Loucy (cell line): ENCODE data around the gene RINT1.

Experiments
- H2AFZ ChIP-seq: fragments of 200-600 bp; sonication (generic); 2 replicates; pipeline ENCODE4 v1.6.0; 2016; ENCODE audit warnings: antibody characterized with exemption, mild to moderate bottlenecking, low read length, moderate library complexity
- H3F3A ChIP-seq: fragments of 200-600 bp; 2 replicates; pipeline ENCODE4 v1.6.0; 2016; ENCODE audit warnings: antibody characterized with exemption, low read depth, mild to moderate bottlenecking
- H3K27me3 ChIP-seq: fragments of 200-600 bp; sonication (generic); 2 replicates; pipeline ENCODE4 v1.6.1; 2014; ENCODE audit warnings: low read length, mild to moderate bottlenecking; ENCODE audit not compliant: insufficient read depth, poor library complexity, severe bottlenecking
- H3K36me3 ChIP-seq: fragments of 200-600 bp; sonication (generic); 2 replicates; pipeline ENCODE4 v1.6.1; 2016; ENCODE audit warnings: low read length; ENCODE audit not compliant: insufficient read depth
- H3K4me1 ChIP-seq: fragments of 200-600 bp; sonication (generic); 2 replicates; pipeline ENCODE4 v1.5.1; 2014; ENCODE audit warnings: low read length, mild to moderate bottlenecking; ENCODE audit not compliant: insufficient read depth, poor library complexity, severe bottlenecking
- H3K4me2 ChIP-seq: fragments of 200-600 bp; sonication (generic); 2 replicates; pipeline ENCODE4 v1.6.0; 2014; ENCODE audit warnings: antibody characterized with exemption, low read length, low read depth, mild to moderate bottlenecking; ENCODE audit not compliant: poor library complexity, severe bottlenecking
- H3K4me3 ChIP-seq: fragments of 200-600 bp; sonication (generic); 2 replicates; pipeline ENCODE4 v1.5.1; 2014; ENCODE audit warnings: low read length, mild to moderate bottlenecking, mixed read lengths; ENCODE audit not compliant: poor library complexity, severe bottlenecking
- H3K79me2 ChIP-seq: fragments of 200-600 bp; sonication (generic); 2 replicates; pipeline ENCODE4 v1.6.1; 2014; ENCODE audit warnings: low read length; ENCODE audit not compliant: insufficient read depth
- H3K9ac ChIP-seq: fragments of 200-600 bp; sonication (generic); 2 replicates; pipeline ENCODE4 v1.6.0; 2014; ENCODE audit warnings: mild to moderate bottlenecking, low read depth, low read length, moderate library complexity; ENCODE audit not compliant: poor library complexity, severe bottlenecking
- H3K9me2 ChIP-seq: fragments of 200-600 bp; sonication (generic); replicated peaks from 2 replicates; pipeline ENCODE4 v1.6.1; 2016; ENCODE audit warnings: low read depth, low read length, mixed read lengths
- H3K9me3 ChIP-seq: fragments of 200-600 bp; sonication (generic); 2 replicates; pipeline ENCODE4 v1.6.1; 2014; ENCODE audit warnings: mild to moderate bottlenecking, antibody characterized with exemption, low read length, low read depth; ENCODE audit not compliant: insufficient read depth
- H4K20me1 ChIP-seq: fragments of 200-600 bp; sonication (generic); 2 replicates; pipeline ENCODE4 v1.6.0; 2014; ENCODE audit warnings: antibody characterized with exemption, low read length, mild to moderate bottlenecking; ENCODE audit not compliant: insufficient read depth, poor library complexity, severe bottlenecking
- CTCF ChIP-seq: fragments of 200-600 bp; sonication (generic); conservative IDR thresholded peaks from 2 replicates; pipeline ENCODE4 v1.5.1; 2014; ENCODE audit warnings: mild to moderate bottlenecking, antibody characterized with exemption, low read length
- EZH2phosphoT487 ChIP-seq: fragments of 200-600 bp; IDR thresholded peaks from 2 replicates; pipeline ENCODE4 v1.6.1; 2018; ENCODE audit warnings: antibody characterized with exemption, mild to moderate bottlenecking, moderate library complexity, borderline replicate concordance

RINT1 gene

GRCh38 chr7:105589356-105590077 is 57.5 kb downstream of the RINT1 start:
- no peaks in the 10 kb centered on the region for H3K27me3 ChIP-seq
- no peaks in the 10 kb centered on the region for H3K4me1 ChIP-seq
- H3K9me2 ChIP-seq = no peaks in the 10 kb centered on the region
- H2AFZ ChIP-seq = peak overlapping the region; percentile 48; the same call in 1 of the 2 replicates
- TF ChIP-seq CTCF = peak; percentile 86
- no peak for TF ChIP-seq EZH2phosphoT487
- H3K36me3 ChIP-seq = no peaks in the 10 kb centered on the region
- no peaks in the 10 kb centered on the region for H3K9me3 ChIP-seq
- H3K4me2 ChIP-seq = no peak overlapping the region
- no peaks in the 10 kb centered on the region for H3F3A ChIP-seq
- no peak overlapping the region for H3K4me3 ChIP-seq
- H4K20me1 ChIP-seq = no peaks in the 10 kb centered on the region
- H3K9ac ChIP-seq = no peak overlapping the region
- no peaks in the 10 kb centered on the region for H3K79me2 ChIP-seq

- Histone ChIP-seq H3F3A (no peaks in the 10 kb centered on the region), H3K4me3 (no peak overlapping the region), H3K9me2 (no peaks in the 10 kb centered on the region), H3K4me2 (no peak overlapping the region), H3K27me3 (no peaks in the 10 kb centered on the region), H3K79me2 (no peaks in the 10 kb centered on the region), H3K36me3 (no peaks in the 10 kb centered on the region), H3K9me3 (no peaks in the 10 kb centered on the region), H4K20me1 (no peaks in the 10 kb centered on the region), H3K9ac (no peak overlapping the region), H2AFZ (no peak overlapping the region), H3K4me1 (no peaks in the 10 kb centered on the region)
- TF ChIP-seq CTCF (no peak), EZH2phosphoT487 (no peak)
Observed at GRCh38 chr7:105590793-105591192, 58.8 kb downstream of the RINT1 start.

GRCh38 chr7:105591522-105591921 is 59.5 kb downstream of the RINT1 start:
- Histone ChIP-seq H3K9ac (no peak overlapping the region), H3K79me2 (no peaks in the 10 kb centered on the region), H3K27me3 (no peaks in the 10 kb centered on the region), H3K36me3 (no peaks in the 10 kb centered on the region), H3K4me2 (no peak overlapping the region), H3K9me2 (no peaks in the 10 kb centered on the region), H3K4me1 (no peaks in the 10 kb centered on the region), H3K4me3 (no peak overlapping the region), H3F3A (no peaks in the 10 kb centered on the region), H2AFZ (no peak overlapping the region), H3K9me3 (no peaks in the 10 kb centered on the region), H4K20me1 (no peaks in the 10 kb centered on the region)
- TF ChIP-seq EZH2phosphoT487 (no peak), CTCF (no peak)
